Measurements from ENCODE around the gene PSORS1C1. TPM values are rescaled to one million over a fixed set of nuclear protein-coding genes. Genes with fewer than 3 reads are reported as not detected.
A peak's percentile ranks its signal among the peaks of the same experiment; 100 is the strongest.

Gene PSORS1C1
- total RNA-seq, 1 donor from 2014 or later = 0.26 TPM

DNA sequence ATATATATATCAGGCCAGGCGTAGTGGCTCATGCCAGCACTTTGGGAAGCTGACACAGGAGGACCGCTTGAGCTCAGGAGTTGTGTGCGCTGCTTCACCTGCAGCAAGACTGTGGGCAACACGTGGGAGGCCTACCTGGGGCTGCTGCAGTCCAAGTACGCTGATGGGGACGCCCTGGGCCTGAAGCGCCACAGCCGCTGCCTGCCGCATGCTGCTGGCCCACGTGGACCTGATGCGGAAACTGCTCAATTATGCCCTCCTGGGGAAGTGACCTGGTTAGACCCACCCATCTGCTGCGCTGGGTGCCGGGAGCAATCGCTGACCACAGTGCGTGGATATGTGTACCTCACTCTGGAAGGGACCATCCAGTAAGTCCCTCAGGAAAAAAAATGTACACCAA, 26.0 kb downstream of the PSORS1C1 start:
- H3K9me3 Mint-ChIP-seq = no peaks in the 10 kb centered on the region
- H3K4me3 Mint-ChIP-seq = no peak overlapping the region
- H3K36me3 Mint-ChIP-seq (ENCODE audit: low read depth) = no peaks in the 10 kb centered on the region
- H3K27me3 Mint-ChIP-seq (ENCODE audit: insufficient read depth) = peaks cover 3% of the 10 kb centered on the region
- H3K27ac Mint-ChIP-seq = no peak overlapping the region
- intact Hi-C loops (cut with micrococcal nuclease) = no loop called here
- DNase-seq (ENCODE audit: low spot score) = no peak
- peaks cover 8% of the 10 kb centered on the region for H3K4me1 Mint-ChIP-seq (ENCODE audit: low read depth)

DNA sequence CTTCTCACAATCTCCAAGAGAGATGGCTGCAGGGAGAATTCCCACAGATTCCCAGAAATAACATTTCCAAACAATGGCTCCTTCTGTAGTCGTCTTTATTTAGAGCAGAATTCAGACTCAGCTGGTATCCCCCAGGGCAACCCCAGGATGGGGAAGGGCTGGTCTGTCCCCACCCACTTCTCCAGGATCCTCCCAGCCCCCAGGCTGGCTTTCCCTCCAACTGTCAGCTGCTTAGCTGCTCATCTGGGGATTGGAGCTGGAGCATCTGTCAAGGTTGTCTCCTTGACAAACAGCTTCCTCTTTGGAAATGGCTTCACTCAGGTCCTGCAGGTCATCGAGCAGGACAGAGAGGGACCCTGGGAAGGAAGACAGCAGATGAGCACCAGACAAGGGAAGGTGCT, 27.8 kb downstream of the PSORS1C1 start:
- Mint-ChIP-seq H3K9me3 (no peaks in the 10 kb centered on the region), H3K27me3 (ENCODE audit: insufficient read depth) (peaks cover 3% of the 10 kb centered on the region), H3K36me3 (ENCODE audit: low read depth) (peaks cover 1% of the 10 kb centered on the region), H3K27ac (no peak overlapping the region), H3K4me1 (ENCODE audit: low read depth) (peaks cover 6% of the 10 kb centered on the region), H3K4me3 (no peak overlapping the region)
- intact Hi-C loops (cut with micrococcal nuclease) = no loop called here
- DNase-seq (ENCODE audit: low spot score) = no peak

DNA sequence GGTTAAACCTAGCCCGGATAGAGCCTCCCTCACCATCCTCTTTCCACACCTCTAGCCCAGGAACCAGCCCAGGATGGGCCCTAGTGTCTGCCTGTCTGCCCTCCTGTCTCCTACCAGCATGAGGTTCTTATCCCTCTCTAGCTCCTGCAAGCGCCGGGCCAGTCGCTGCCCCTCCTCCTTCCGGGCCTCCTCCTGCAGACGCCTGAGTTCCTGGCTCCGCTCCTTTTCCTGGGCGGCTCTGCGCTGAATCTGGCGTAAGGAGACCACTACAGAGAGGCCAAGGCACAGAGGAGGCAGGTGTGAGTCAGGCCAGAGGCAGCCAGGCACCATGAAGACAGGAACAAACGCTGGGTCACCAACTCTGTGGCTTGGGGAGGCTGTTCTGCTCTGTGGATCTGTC, 28.5 kb downstream of the PSORS1C1 start:
- no peaks in the 10 kb centered on the region for H3K9me3 Mint-ChIP-seq
- H3K27me3 Mint-ChIP-seq (ENCODE audit: insufficient read depth) = peaks cover 3% of the 10 kb centered on the region
- H3K36me3 Mint-ChIP-seq (ENCODE audit: low read depth) = peaks cover 1% of the 10 kb centered on the region
- no peaks in the 10 kb centered on the region for H3K4me1 Mint-ChIP-seq (ENCODE audit: low read depth)
- DNase-seq (ENCODE audit: low spot score) = no peak
- H3K27ac Mint-ChIP-seq = no peak overlapping the region
- intact Hi-C loops (cut with micrococcal nuclease) = no loop called here
- no peak overlapping the region for H3K4me3 Mint-ChIP-seq

DNA sequence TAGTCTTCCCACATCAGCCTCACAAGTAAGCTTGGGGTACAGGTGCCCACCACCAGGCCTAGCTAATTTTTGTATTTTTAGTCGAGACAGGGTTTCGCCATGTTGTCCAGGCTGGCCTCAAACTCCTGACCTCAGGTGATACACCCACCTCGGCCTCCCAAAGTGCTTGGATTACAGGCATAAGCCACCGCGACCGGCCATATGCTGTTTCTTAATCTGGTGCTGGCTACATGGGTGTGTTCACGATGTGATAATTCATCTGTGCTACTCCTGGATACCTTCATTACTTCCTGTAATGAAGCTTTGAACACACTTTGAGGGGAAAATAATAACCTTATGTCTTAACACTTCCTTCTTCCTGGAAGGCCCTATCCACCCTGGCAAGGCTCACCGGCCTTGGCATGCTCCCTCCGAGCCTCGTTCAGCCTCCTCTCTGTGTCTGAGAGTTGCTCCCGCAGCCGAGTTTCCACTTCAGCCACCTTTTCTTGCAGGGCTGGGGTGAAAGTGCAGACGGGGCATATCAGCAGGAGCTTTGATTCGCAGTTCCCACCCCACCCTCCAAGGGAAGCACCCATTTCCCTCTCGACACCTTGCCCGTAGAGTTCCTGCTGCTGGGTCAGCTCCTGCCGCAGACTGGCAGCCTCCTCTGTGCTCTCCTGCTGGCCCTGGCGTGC, 29.8 kb downstream of the PSORS1C1 start:
- peaks cover 1% of the 10 kb centered on the region for H3K36me3 Mint-ChIP-seq (ENCODE audit: low read depth)
- H3K4me1 Mint-ChIP-seq (ENCODE audit: low read depth) = no peaks in the 10 kb centered on the region
- DNase-seq (ENCODE audit: low spot score) = no peak
- no peaks in the 10 kb centered on the region for H3K9me3 Mint-ChIP-seq
- no peaks in the 10 kb centered on the region for H3K27me3 Mint-ChIP-seq (ENCODE audit: insufficient read depth)
- no peak overlapping the region for H3K4me3 Mint-ChIP-seq
- no peak overlapping the region for H3K27ac Mint-ChIP-seq
- intact Hi-C loops (cut with micrococcal nuclease) = no loop called here

DNA sequence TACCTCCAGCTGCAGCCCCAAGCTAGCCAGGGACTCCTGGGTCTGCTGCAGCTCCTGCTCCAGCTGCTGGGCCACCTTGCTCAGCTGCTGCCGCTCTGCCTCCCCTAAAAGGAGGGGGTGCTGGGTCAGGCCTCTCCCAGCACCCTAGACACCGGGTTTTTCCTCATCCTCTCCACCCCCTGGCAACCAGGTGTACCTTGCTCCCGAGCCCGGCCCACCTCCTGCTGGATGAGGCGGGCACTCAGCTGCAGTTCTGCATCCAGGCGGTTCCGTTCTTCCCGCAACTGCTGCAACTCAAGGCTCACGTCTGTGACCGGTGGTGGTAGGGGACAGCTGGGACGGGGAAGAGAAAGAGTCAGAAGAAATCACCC, 30.4 kb downstream of the PSORS1C1 start:
- DNase-seq (ENCODE audit: low spot score) = no peak
- H3K4me3 Mint-ChIP-seq = no peak overlapping the region
- no peaks in the 10 kb centered on the region for H3K27me3 Mint-ChIP-seq (ENCODE audit: insufficient read depth)
- H3K36me3 Mint-ChIP-seq (ENCODE audit: low read depth) = peaks cover 3% of the 10 kb centered on the region
- intact Hi-C loops (cut with micrococcal nuclease) = no loop called here
- no peaks in the 10 kb centered on the region for H3K9me3 Mint-ChIP-seq
- H3K4me1 Mint-ChIP-seq (ENCODE audit: low read depth) = no peaks in the 10 kb centered on the region
- H3K27ac Mint-ChIP-seq = no peak overlapping the region

DNA sequence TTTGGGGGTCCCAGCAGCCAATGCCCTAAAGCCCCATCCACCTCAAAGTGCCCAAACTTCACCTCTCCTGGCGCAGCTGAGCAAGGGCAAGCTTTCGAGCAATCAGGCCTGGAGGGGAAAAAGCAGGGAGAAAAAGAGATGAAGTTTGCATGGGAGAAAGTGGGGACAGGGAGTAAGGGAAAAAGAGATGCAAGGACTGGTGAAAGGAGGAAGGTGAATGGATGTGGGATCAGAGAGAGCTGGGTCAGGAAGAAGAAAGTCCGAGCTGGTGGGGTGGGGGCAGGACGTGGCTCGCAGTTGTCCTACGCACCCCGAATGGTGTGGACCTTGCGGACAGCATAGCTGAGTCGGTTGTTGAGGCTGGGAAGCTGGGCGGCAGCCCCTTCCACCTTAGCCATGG, 30.8 kb downstream of the PSORS1C1 start:
- H3K9me3 Mint-ChIP-seq = no peaks in the 10 kb centered on the region
- no peak overlapping the region for H3K27ac Mint-ChIP-seq
- DNase-seq (ENCODE audit: low spot score) = no peak
- no peaks in the 10 kb centered on the region for H3K27me3 Mint-ChIP-seq (ENCODE audit: insufficient read depth)
- intact Hi-C loops (cut with micrococcal nuclease) = no loop called here
- no peaks in the 10 kb centered on the region for H3K4me1 Mint-ChIP-seq (ENCODE audit: low read depth)
- no peak overlapping the region for H3K4me3 Mint-ChIP-seq
- H3K36me3 Mint-ChIP-seq (ENCODE audit: low read depth) = peaks cover 3% of the 10 kb centered on the region

DNA sequence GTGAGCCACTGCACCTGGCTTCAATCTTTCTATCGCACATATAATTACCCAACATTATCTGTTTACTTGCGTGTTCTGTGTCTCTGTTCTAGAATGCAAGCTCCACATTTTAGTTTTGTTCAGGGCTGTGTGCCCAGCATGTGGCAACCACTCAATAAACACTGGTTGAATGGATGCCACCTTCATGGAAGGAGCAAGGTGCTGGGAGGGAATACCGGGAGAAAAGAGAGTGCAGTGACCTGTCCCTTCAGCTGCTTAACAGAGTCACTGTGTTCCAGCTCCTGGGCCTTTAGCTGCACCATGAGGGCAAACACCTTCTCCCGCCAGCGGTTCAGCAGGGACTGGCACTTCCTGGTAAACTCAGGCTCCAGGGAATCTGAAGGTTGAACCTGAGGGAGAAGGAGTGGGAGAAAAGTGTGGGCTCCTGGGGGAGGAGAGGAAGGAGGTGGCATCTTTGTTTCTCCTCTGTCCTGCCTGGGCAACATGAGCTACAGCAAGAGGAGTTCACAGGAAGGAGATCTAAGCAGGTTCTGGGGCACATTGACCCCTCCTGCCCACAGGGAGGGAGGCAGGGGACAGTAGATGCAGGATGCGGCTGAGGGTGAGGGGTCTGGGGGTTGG, 35.3 kb downstream of the PSORS1C1 start:
- no peaks in the 10 kb centered on the region for H3K9me3 Mint-ChIP-seq
- no peak overlapping the region for H3K27ac Mint-ChIP-seq
- H3K36me3 Mint-ChIP-seq (ENCODE audit: low read depth) = peaks cover 21% of the 10 kb centered on the region
- intact Hi-C loops (cut with micrococcal nuclease) = no loop called here
- H3K27me3 Mint-ChIP-seq (ENCODE audit: insufficient read depth) = no peaks in the 10 kb centered on the region
- no peaks in the 10 kb centered on the region for H3K4me1 Mint-ChIP-seq (ENCODE audit: low read depth)
- no peak for DNase-seq (ENCODE audit: low spot score)
- H3K4me3 Mint-ChIP-seq = no peak overlapping the region

DNA sequence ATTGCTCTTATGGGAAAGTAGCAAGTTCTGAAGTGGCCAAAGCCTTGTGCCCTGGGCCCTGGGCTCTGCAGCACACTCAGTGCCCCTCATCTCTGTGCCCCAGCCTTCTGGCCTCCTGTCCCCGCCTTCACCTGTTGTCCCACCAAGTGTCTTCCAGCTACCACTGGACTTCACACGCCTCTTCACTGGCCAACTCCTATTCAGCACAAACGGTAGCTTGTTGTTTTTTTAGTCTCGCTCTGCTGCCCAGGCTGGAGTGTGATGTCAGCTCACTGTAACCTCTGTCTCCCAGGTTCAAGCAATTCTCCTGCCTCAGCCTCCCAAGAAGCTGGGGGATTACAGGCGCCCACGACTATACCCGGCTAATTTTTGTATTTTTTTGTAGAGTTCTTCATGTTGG, 38.2 kb downstream of the PSORS1C1 start:
- Mint-ChIP-seq H3K4me3 (no peak overlapping the region), H3K36me3 (ENCODE audit: low read depth) (peaks cover 25% of the 10 kb centered on the region), H3K9me3 (no peaks in the 10 kb centered on the region), H3K4me1 (ENCODE audit: low read depth) (peaks cover 11% of the 10 kb centered on the region), H3K27ac (no peak overlapping the region), H3K27me3 (ENCODE audit: insufficient read depth) (no peaks in the 10 kb centered on the region)
- intact Hi-C loops (cut with micrococcal nuclease) = no loop called here
- DNase-seq (ENCODE audit: low spot score) = no peak

DNA sequence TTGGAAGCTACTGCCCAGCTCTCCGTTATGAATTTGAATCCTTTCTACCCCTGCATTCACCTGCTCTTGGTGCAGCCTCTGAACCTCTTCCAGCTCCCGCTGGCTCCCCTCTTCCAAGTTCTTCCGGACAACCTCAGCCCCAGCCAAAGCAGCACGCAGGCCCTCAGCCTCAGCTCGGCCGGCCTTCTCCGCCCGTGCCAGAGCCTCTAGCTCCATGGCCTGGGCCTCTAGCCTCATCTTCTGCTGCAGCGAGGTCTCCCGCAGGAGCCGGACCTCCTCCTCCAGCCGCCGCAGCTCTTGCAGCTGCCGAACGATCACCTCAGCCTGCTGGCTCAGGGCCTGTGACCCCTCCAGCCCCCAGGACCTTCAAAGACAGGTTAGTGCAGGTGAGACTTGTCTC, 39.8 kb downstream of the PSORS1C1 start:
- Mint-ChIP-seq H3K27me3 (ENCODE audit: insufficient read depth) (no peaks in the 10 kb centered on the region), H3K27ac (no peak overlapping the region), H3K36me3 (ENCODE audit: low read depth) (peaks cover 30% of the 10 kb centered on the region), H3K4me3 (no peak overlapping the region), H3K9me3 (no peaks in the 10 kb centered on the region), H3K4me1 (ENCODE audit: low read depth) (peaks cover 18% of the 10 kb centered on the region)
- intact Hi-C loops (cut with micrococcal nuclease) = no loop called here
- DNase-seq (ENCODE audit: low spot score) = no peak

DNA sequence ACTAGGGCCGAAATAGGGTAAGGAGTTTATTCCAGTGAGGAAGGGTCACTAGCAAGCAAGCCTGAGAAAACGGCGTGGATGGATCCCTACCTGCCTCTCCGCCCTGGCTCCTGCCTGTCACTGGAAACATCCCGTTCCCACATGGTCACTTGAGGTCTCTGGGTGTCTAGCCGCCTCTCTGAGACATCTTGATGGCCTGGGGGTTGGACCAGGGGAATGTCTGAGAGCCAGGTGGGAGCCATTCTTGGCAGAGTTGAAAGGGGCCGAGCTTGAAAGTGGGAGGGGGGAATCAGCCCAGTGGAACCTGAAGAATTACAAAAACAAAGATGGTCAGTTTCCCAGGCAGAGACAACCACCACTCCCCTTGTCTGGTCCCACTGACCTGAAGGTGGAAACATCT, 42.0 kb downstream of the PSORS1C1 start:
- Mint-ChIP-seq H3K27ac (no peak overlapping the region), H3K36me3 (ENCODE audit: low read depth) (peaks cover 26% of the 10 kb centered on the region), H3K4me1 (ENCODE audit: low read depth) (peaks cover 24% of the 10 kb centered on the region), H3K4me3 (peak overlapping the region; percentile 82), H3K9me3 (no peaks in the 10 kb centered on the region), H3K27me3 (ENCODE audit: insufficient read depth) (no peaks in the 10 kb centered on the region)
- intact Hi-C loops (cut with micrococcal nuclease) = loop anchor here (5.0 kb wide), 1 partner anchor 386 kb away; the partner anchor contains the start of gene DDX39B
- no peak for DNase-seq (ENCODE audit: low spot score)

DNA sequence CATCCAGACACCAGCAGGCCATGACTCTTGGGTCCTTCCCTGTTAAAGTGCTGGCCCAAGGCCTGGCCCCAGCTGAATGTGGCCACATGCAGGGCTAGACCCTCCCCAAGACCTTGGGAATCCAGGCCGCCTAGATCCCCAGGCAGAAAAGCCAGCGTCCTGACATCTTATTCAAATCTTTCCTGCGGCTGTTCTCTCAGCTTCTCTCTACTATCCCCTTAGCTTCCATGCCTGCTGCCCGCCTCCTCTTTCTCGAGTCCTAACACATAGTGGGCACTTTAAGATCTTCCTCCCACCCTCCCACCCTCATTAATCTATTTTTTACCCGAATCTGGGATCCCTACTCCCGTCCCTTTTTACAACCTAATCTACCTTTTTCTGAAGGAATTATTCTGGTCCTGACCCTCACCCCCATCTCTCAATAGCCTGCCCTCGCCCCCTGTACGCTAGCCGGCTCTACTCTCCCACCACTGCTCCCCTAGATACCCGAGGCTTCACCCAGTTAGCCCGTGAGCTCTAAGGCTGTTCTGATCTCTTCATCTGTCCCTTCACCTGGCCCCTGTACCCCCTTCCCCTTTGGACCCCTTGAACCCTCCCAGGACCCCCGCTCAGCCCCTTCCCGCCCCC, 43.0 kb downstream of the PSORS1C1 start, which contains the start of gene CCHCR1:
Gene CCHCR1 (minus strand): TSS at position 290 of the 627 bp plus-strand sequence. CDS start 202 bp downstream, at position 88.
- intact Hi-C loops (cut with micrococcal nuclease) = loop anchor here (1.0 to 5.0 kb wide), 17 partner anchors 20 to 1038 kb away; partner anchors contain the start of genes ABCF1, BAG6, DDX39B and GNL1
- peak within 1 kb of the TSS; percentile 75 for H3K27ac Mint-ChIP-seq
- no peaks in the 10 kb centered on the region for H3K9me3 Mint-ChIP-seq
- H3K4me3 Mint-ChIP-seq = peak within 1 kb of the TSS; percentile 82
- no peaks in the 10 kb centered on the region for H3K27me3 Mint-ChIP-seq (ENCODE audit: insufficient read depth)
- H3K4me1 Mint-ChIP-seq (ENCODE audit: low read depth) = peaks cover 24% of the 10 kb centered on the region
- no peak for DNase-seq (ENCODE audit: low spot score)
- peaks cover 30% of the 10 kb centered on the region for H3K36me3 Mint-ChIP-seq (ENCODE audit: low read depth)

DNA sequence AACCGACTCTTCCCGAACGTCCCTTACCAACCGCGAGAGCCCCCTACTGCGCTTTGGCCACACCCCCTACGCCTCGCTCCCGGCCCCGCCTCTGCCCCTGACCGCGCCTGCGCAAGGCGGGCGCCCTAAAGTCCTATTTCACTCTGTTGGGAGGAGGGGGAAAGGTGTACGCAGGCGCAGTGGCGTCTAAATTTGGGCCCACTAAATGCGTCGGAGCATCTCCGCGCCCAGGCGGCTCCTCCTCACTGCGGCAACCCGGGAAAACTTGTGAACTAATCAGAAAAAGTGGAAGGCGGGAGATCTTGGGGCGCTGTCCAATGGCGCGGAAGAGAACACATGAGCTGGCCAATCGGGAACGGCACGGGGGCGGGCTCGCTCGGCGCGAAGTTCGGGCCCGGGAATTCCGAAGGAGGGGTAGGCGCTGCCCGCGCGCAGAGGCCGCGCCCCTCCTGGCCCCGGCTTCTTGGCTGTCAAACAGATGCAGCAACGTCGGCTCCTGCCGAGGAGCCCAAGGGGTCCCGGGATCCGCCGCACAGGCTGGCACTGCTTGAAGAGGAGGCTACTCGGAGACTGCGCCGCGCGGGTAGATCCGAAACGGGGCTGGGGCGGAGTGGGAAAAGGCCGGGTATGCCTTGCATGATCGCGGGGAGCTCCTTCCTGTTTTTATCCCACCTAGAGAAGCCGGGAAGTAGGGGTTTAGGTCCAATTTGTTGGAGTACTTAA, 43.7 kb downstream of the PSORS1C1 start, which contains the start of gene TCF19:
Gene TCF19 (plus strand): TSS at position 450 of the 723 bp plus-strand sequence. CDS start 881 bp downstream, outside the sequence.
- Mint-ChIP-seq H3K4me1 (ENCODE audit: low read depth) (peaks cover 29% of the 10 kb centered on the region), H3K36me3 (ENCODE audit: low read depth) (peaks cover 30% of the 10 kb centered on the region), H3K9me3 (no peaks in the 10 kb centered on the region), H3K27ac (peak within 1 kb of the TSS; percentile 75), H3K4me3 (peak within 1 kb of the TSS; percentile 82), H3K27me3 (ENCODE audit: insufficient read depth) (no peaks in the 10 kb centered on the region)
- intact Hi-C loops (cut with micrococcal nuclease) = loop anchor here (1.0 to 5.0 kb wide), 17 partner anchors 21 to 1037 kb away; partner anchors contain the start of genes ABCF1, BAG6, DDX39B and GNL1
- peak; percentile 99 for DNase-seq (ENCODE audit: low spot score)
